GM23338 (cell line): ENCODE measurements around the gene PID1. TPM values are rescaled to one million over a fixed set of nuclear protein-coding genes. Genes with fewer than 3 reads are reported as not detected.

ENCODE experiments used
- ATAC-seq: fragments of 200-7000 bp; cut with Tn5 transposase; 3 replicates; pipeline ENCODE4 v1.9.1; 2020
- DNase-seq: peaks from one replicate; pipeline ENCODE4 v3.0.0-alpha.2; 2015; ENCODE audit warnings: low spot score
- H2AFZ ChIP-seq: fragments of 200-600 bp; sonication (generic); 2 replicates; pipeline ENCODE4 v1.8.0; 2016; ENCODE audit warnings: antibody characterized with exemption, mild to moderate bottlenecking, moderate library complexity
- H3F3A ChIP-seq: fragments of 200-600 bp; sonication (generic); replicated peaks from 2 replicates; pipeline ENCODE4 v1.8.0; 2017; ENCODE audit warnings: antibody characterized with exemption, mixed run types, low read depth
- H3K27ac ChIP-seq: fragments of 200-600 bp; sonication (generic); 2 replicates; pipeline ENCODE4 v1.6.1; 2016; ENCODE audit warnings: low read depth
- H3K27me3 ChIP-seq: fragments of 200-600 bp; sonication (generic); 2 replicates; pipeline ENCODE4 v1.8.0; 2016; ENCODE audit warnings: mild to moderate bottlenecking, mixed run types, moderate library complexity; ENCODE audit not compliant: insufficient read depth
- H3K36me3 ChIP-seq: fragments of 200-600 bp; sonication (generic); 2 replicates; pipeline ENCODE4 v1.8.0; 2016; ENCODE audit warnings: mild to moderate bottlenecking; ENCODE audit not compliant: insufficient read depth
- H3K4me1 ChIP-seq: fragments of 200-600 bp; sonication (generic); 2 replicates; pipeline ENCODE4 v1.8.0; 2016; ENCODE audit warnings: mild to moderate bottlenecking, moderate library complexity; ENCODE audit not compliant: insufficient read depth
- H3K4me2 ChIP-seq: fragments of 200-600 bp; sonication (generic); 2 replicates; pipeline ENCODE4 v1.7.1; 2017; ENCODE audit warnings: mixed run types
- H3K4me3 ChIP-seq: fragments of 200-600 bp; sonication (generic); 2 replicates; pipeline ENCODE4 v1.6.1; 2016; ENCODE audit warnings: mixed run types
- H3K79me2 ChIP-seq: fragments of 200-600 bp; sonication (generic); replicated peaks from 2 replicates; pipeline ENCODE4 v1.8.0; 2017; ENCODE audit warnings: mild to moderate bottlenecking; ENCODE audit not compliant: insufficient read depth
- H3K9me2 ChIP-seq: fragments of 200-600 bp; sonication (generic); 2 replicates; pipeline ENCODE4 v1.8.0; 2017; ENCODE audit not compliant: insufficient read depth
- H4K20me1 ChIP-seq: fragments of 200-600 bp; sonication (generic); replicated peaks from 2 replicates; pipeline ENCODE4 v1.8.0; 2017; ENCODE audit warnings: mild to moderate bottlenecking; ENCODE audit not compliant: insufficient read depth
- H3K27ac Mint-ChIP-seq: 2 replicates; pipeline ENCODE4 v1.8.0; 2020; ENCODE audit warnings: inconsistent platforms, mild to moderate bottlenecking, moderate library complexity, mixed read lengths
- H3K27me3 Mint-ChIP-seq: 3 replicates; pipeline ENCODE4 v1.8.0; 2022; ENCODE audit warnings: low read depth, mild to moderate bottlenecking, moderate library complexity, mixed read lengths, inconsistent platforms; ENCODE audit not compliant: insufficient read depth, poor library complexity
- H3K36me3 Mint-ChIP-seq: 3 replicates; pipeline ENCODE4 v1.8.0; 2021; ENCODE audit warnings: low read depth, mild to moderate bottlenecking, inconsistent platforms, moderate library complexity, mixed read lengths
- H3K4me1 Mint-ChIP-seq: 3 replicates; pipeline ENCODE4 v1.8.0; 2020; ENCODE audit warnings: mild to moderate bottlenecking, inconsistent platforms, mixed read lengths
- H3K4me3 Mint-ChIP-seq: 3 replicates; pipeline ENCODE4 v1.8.0; 2021; ENCODE audit warnings: moderate library complexity, mild to moderate bottlenecking, inconsistent platforms, mixed read lengths
- H3K9me3 Mint-ChIP-seq: 3 replicates; pipeline ENCODE4 v1.8.0; 2020; ENCODE audit warnings: moderate library complexity, mild to moderate bottlenecking, inconsistent platforms, mixed read lengths
- EZH2 ChIP-seq: fragments of 200-600 bp; sonication (generic); IDR thresholded peaks from one replicate; pipeline ENCODE4 v1.8.0; 2017; ENCODE audit warnings: antibody characterized with exemption, mild to moderate bottlenecking, low read depth; ENCODE audit not compliant: unreplicated experiment
- EZH2phosphoT487 ChIP-seq: fragments of 200-600 bp; sonication (generic); IDR thresholded peaks from one replicate; pipeline ENCODE4 v1.8.1; 2018; ENCODE audit warnings: antibody characterized with exemption; ENCODE audit not compliant: unreplicated experiment
- JUNB ChIP-seq: IDR thresholded peaks from one replicate; pipeline ENCODE4 v1.6.1; 2016; ENCODE audit warnings: antibody characterized with exemption; ENCODE audit not compliant: unreplicated experiment
- NANOG ChIP-seq: IDR thresholded peaks from 2 replicates; pipeline ENCODE4 v1.6.1; 2016; ENCODE audit warnings: antibody characterized with exemption, borderline replicate concordance
- REST ChIP-seq: IDR thresholded peaks from one replicate; pipeline ENCODE4 v1.6.1; 2018; ENCODE audit warnings: antibody characterized with exemption; ENCODE audit not compliant: unreplicated experiment
- STAT1 ChIP-seq: IDR thresholded peaks from one replicate; pipeline ENCODE4 v1.6.1; 2016; ENCODE audit warnings: antibody characterized with exemption; ENCODE audit not compliant: unreplicated experiment
- ZNF331 ChIP-seq: fragments of 250-450 bp; sonication (Bioruptor Pico); IDR thresholded peaks from 2 replicates; pipeline ENCODE4 v1.5.0; 2020; ENCODE audit warnings: low read depth, mild to moderate bottlenecking, moderate library complexity
- ZNF462 ChIP-seq: fragments of 250-450 bp; sonication (Bioruptor Pico); IDR thresholded peaks from 2 replicates; pipeline ENCODE4 v1.5.0; 2020; ENCODE audit warnings: mild to moderate bottlenecking, moderate library complexity
- polyA plus RNA-seq: library from polyadenylated mRNA; unstranded; fragments of >200 nt; fragmentation: Nextera tagmentation; extraction: Ambion mirVana; gene quantifications from 2 replicates; pipeline ENCODE4 v1.2.1, GENCODE V29; 2016
- total RNA-seq: library from RNA; depleted of rRNA; stranded (reverse); fragments of >200 nt; shearing (Covaris generic); gene quantifications from 2 replicates; pipeline ENCODE4 v1.2.3, GENCODE V29; 2014
- TF ChIP-seq, protein P1 (sequence below), 2 experiments: fragments of 200-600 bp in 1 of 2; sonication (generic) in 1 of 2; conservative IDR thresholded peaks; 2 replicates each; pipeline versions ENCODE4 v1.5.1 to v1.6.1; 2016 to 2017; ENCODE audit warnings: antibody characterized with exemption in 2 of 2, low read depth in 2 of 2, mild to moderate bottlenecking in 2 of 2, moderate library complexity in 1 of 2

Gene PID1
- total and polyA plus RNA-seq, 2 experiments from 2014 or later, result 1.7 to 2.4 TPM

DNA sequence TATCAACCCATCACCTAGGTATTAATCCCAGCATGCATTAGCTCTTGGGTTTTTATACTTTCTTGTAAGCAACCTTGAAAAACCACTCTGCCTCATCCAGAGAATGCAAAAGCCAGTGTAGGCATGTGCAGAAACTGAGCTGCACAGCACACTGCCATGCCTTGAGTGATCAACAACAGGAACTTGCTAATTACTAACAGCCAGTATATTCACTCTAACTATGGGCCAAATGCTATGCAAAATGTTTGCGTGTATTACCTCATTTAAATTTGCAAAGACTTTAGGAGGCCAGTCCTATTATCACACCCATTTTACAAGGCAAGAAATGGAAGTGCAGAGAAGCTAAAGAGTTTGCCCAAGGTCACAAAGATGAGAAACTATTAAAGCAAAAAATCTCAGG is 169.8 kb downstream of the PID1 start:
- Histone ChIP-seq H2AFZ (no peak overlapping the region), H3K4me2 (no peak overlapping the region), H3F3A (no peaks in the 10 kb centered on the region), H3K27ac (no peak overlapping the region), H4K20me1 (no peaks in the 10 kb centered on the region), H3K79me2 (no peaks in the 10 kb centered on the region), H3K4me1 (no peaks in the 10 kb centered on the region), H3K4me3 (no peak overlapping the region), H3K27me3 (no peaks in the 10 kb centered on the region), H3K36me3 (0 out of 2 replicates have a peak, but pooled peaks cover 3% of the 10 kb centered on the region), H3K9me2 (0 out of 2 replicates have a peak, but pooled peaks cover 3% of the 10 kb centered on the region)
- Mint-ChIP-seq H3K36me3 (no peaks in the 10 kb centered on the region), H3K4me3 (no peak overlapping the region), H3K9me3 (no peaks in the 10 kb centered on the region), H3K27ac (no peak overlapping the region), H3K4me1 (peaks cover 8% of the 10 kb centered on the region), H3K27me3 (peaks cover 2% of the 10 kb centered on the region)
- ATAC-seq (no peak), DNase-seq (no peak)
- TF ChIP-seq JUNB (no peak), STAT1 (no peak), ZNF331 (CRISPR knock-in tag) (no peak), REST (no peak), EZH2 (no peak), ZNF462 (CRISPR knock-in tag) (no peak), EZH2phosphoT487 (no peak), NANOG (no peak)
- TF ChIP-seq, protein P1, sequence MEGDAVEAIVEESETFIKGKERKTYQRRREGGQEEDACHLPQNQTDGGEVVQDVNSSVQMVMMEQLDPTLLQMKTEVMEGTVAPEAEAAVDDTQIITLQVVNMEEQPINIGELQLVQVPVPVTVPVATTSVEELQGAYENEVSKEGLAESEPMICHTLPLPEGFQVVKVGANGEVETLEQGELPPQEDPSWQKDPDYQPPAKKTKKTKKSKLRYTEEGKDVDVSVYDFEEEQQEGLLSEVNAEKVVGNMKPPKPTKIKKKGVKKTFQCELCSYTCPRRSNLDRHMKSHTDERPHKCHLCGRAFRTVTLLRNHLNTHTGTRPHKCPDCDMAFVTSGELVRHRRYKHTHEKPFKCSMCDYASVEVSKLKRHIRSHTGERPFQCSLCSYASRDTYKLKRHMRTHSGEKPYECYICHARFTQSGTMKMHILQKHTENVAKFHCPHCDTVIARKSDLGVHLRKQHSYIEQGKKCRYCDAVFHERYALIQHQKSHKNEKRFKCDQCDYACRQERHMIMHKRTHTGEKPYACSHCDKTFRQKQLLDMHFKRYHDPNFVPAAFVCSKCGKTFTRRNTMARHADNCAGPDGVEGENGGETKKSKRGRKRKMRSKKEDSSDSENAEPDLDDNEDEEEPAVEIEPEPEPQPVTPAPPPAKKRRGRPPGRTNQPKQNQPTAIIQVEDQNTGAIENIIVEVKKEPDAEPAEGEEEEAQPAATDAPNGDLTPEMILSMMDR (conservative IDR thresholded peaks at IDR 0.05; ENCODE audit: low read depth in 2 of 2), result no peak
